BLaER1 (cell line): ENCODE data around the gene EMSY.
"Not testable (repeated sequence)": the region's sequence is repeated elsewhere in the genome, so short reads cannot be mapped to it uniquely, and the experiment has no call there.

Experiments used
- H3K27ac ChIP-seq: shearing (Covaris generic); formaldehyde crosslinking; 2 replicates; pipeline ENCODE4 v1.8.1; 2022
- H3K27me3 ChIP-seq: shearing (Covaris generic); formaldehyde crosslinking; 2 replicates; pipeline ENCODE4 v1.8.1; 2022
- H3K36me3 ChIP-seq: shearing (Covaris generic); formaldehyde crosslinking; 2 replicates; pipeline ENCODE4 v1.8.1; 2022
- H3K4me1 ChIP-seq: shearing (Covaris generic); formaldehyde crosslinking; 2 replicates; pipeline ENCODE4 v1.8.1; 2022
- H3K4me2 ChIP-seq: shearing (Covaris generic); formaldehyde crosslinking; 2 replicates; pipeline ENCODE4 v1.8.1; 2022
- H3K4me3 ChIP-seq: shearing (Covaris generic); formaldehyde crosslinking; 2 replicates; pipeline ENCODE4 v1.8.1; 2022
- H3K9ac ChIP-seq: shearing (Covaris generic); formaldehyde crosslinking; 2 replicates; pipeline ENCODE4 v1.8.1; 2022
- H3K9me3 ChIP-seq: shearing (Covaris generic); formaldehyde crosslinking; 2 replicates; pipeline ENCODE4 v1.8.1; 2022
- H4K20me1 ChIP-seq: shearing (Covaris generic); formaldehyde crosslinking; 2 replicates; pipeline ENCODE4 v1.8.1; 2022
- Cebpa-rat ChIP-seq: shearing (Covaris generic); IDR thresholded peaks from 2 replicates; pipeline ENCODE4 v1.8.1; 2022

The EMSY gene

DNA sequence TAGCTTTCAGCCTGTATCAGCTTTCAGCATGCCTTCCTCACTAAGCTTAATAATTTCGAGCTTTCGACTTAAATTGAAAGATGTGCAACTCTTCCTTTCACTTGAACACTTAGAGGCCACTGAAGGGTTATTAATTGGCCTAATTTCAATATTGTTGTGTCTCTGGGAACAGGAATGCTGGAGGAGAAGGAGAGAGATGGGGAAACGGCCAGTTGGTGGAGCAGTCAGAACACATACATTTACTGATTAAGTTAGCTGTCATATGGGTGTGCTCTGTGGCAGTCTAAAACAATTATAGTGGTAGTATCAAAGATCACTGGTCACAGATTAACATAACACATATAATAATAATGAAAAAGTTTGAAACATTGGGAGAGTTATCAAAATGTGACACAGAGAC lies 119.5 kb downstream of the EMSY start:
- Histone ChIP-seq H3K27ac (peak overlapping the region; percentile 31; the same call in 1 of the 2 replicates), H3K9ac (no peak overlapping the region), H3K4me3 (no peak overlapping the region), H3K4me1 (peaks cover 41% of the 10 kb centered on the region), H3K36me3 (no peaks in the 10 kb centered on the region), H3K27me3 (no peaks in the 10 kb centered on the region), H3K4me2 (peak overlapping the region; percentile 47), H4K20me1 (no peaks in the 10 kb centered on the region), H3K9me3 (peaks cover 11% of the 10 kb centered on the region)
- no peak for TF ChIP-seq Cebpa-rat

GRCh38 chr11:76566811-76567210 lies 122.0 kb downstream of the EMSY start:
- Histone ChIP-seq H3K9me3 (peaks cover 11% of the 10 kb centered on the region), H3K4me3 (no peak overlapping the region), H3K9ac (no peak overlapping the region), H3K4me1 (peaks cover 16% of the 10 kb centered on the region), H3K4me2 (0 out of 2 replicates have a peak overlapping the region, but pooled peaks have one; percentile 4), H3K36me3 (no peaks in the 10 kb centered on the region), H3K27ac (no peak overlapping the region), H3K27me3 (no peaks in the 10 kb centered on the region), H4K20me1 (no peaks in the 10 kb centered on the region)
- TF ChIP-seq Cebpa-rat = no peak

DNA sequence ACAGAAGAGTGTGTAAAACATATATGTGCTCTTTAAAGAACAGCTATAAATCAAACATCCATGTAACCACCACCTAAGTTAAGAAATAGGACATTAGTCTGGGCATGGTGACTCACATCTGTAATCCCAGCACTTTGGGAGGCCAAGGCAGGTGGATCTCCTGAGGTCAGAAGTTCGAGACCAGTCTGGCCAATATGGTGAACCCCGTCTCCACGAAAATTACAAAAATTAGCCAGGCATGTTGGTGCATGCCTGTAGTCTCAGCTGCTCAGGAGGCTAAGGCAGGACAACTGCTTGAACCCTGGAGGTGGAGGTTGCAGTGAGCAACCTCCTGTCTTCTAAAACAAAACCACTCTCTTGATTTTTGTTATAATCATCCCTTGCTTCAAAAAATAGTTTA lies 122.4 kb downstream of the EMSY start:
- H3K27me3 ChIP-seq = no peaks in the 10 kb centered on the region
- H4K20me1 ChIP-seq = no peaks in the 10 kb centered on the region
- H3K4me2 ChIP-seq = no peak overlapping the region
- H3K4me1 ChIP-seq = peaks cover 12% of the 10 kb centered on the region
- H3K9me3 ChIP-seq = peaks cover 11% of the 10 kb centered on the region
- no peak overlapping the region for H3K9ac ChIP-seq
- no peak overlapping the region for H3K4me3 ChIP-seq
- H3K27ac ChIP-seq = no peak overlapping the region
- no peak for TF ChIP-seq Cebpa-rat
- H3K36me3 ChIP-seq = no peaks in the 10 kb centered on the region

- Histone ChIP-seq H3K9me3 (peaks cover 9% of the 10 kb centered on the region), H3K4me2 (no peak overlapping the region), H3K27ac (no peak overlapping the region), H4K20me1 (no peaks in the 10 kb centered on the region), H3K9ac (no peak overlapping the region), H3K4me1 (peaks cover 8% of the 10 kb centered on the region), H3K36me3 (no peaks in the 10 kb centered on the region), H3K4me3 (no peak overlapping the region), H3K27me3 (no peaks in the 10 kb centered on the region)
- TF ChIP-seq Cebpa-rat = no peak
Observed at GRCh38 chr11:76568139-76568538, 123.3 kb downstream of the EMSY start.

DNA sequence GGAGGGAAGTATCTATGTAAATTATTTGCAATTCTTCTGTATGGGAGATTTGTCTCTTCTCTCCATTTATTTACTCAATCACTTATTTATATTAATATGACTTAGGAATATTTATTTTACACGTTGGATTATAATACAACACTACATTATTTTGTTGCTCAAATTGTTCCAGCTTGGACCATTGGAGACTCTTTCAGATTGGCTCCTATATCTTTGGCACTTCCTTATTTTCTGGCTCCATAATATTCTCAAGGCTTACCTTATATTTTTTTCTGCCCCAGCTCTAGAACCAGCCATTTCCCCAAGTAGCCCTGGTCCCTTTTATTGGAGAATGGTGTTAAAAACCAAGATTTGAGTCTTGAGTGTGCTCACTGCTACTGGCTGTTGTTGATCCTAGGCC lies 123.8 kb downstream of the EMSY start:
- no peak for TF ChIP-seq Cebpa-rat

DNA sequence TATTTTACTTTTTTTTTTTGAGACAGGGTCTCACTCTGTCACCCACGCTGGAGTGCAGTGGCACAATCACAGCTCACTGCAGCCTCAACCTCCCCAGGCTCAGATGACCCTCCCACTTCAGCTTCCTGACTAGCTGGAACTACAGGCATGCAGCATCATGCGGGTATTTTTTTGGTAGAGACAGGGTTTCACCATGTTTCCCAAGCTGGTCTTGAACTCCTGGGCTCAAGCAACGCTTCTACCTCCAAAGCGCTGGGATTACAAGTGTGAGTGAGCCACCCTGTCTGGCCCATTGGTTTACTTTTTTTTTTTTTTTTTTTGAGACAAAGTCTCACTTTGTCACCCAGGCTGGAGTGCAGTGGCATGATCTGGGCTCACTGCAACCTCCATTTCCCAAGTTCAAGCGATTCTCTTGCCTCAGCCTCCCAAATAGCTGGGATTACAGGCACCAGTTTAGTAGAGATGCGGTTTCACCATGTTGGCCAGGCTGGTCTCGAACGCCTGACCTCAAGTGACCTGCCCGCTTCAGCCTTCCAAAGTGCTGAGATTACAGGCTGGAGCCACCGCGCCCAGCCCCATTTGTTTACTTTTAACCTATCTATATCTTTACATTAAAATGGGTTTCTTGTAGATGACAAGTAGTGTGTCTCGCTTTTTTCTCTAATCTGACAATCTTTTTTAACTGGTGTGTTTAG lies 127.5 kb downstream of the EMSY start:
- not testable (repeated sequence) for H3K4me2 ChIP-seq, H4K20me1 ChIP-seq

More for the DNA sequence above, 123.8 kb downstream of the EMSY start:
- Histone ChIP-seq H3K4me3 (no peak overlapping the region), H3K27me3 (no peaks in the 10 kb centered on the region), H3K27ac (no peak overlapping the region), H3K9me3 (peaks cover 5% of the 10 kb centered on the region), H3K4me2 (no peak overlapping the region), H3K4me1 (peaks cover 8% of the 10 kb centered on the region), H3K36me3 (no peaks in the 10 kb centered on the region), H4K20me1 (no peaks in the 10 kb centered on the region), H3K9ac (no peak overlapping the region)

GRCh38 chr11:76574406-76574805 lies 129.6 kb downstream of the EMSY start:
- H3K4me2 ChIP-seq = no peak overlapping the region
- no peak overlapping the region for H3K27ac ChIP-seq
- no peak overlapping the region for H3K4me3 ChIP-seq
- H3K4me1 ChIP-seq = peaks cover 18% of the 10 kb centered on the region
- no peak for TF ChIP-seq Cebpa-rat
- no peaks in the 10 kb centered on the region for H3K27me3 ChIP-seq
- H4K20me1 ChIP-seq = no peaks in the 10 kb centered on the region
- H3K9me3 ChIP-seq = no peaks in the 10 kb centered on the region
- H3K9ac ChIP-seq = no peak overlapping the region
- no peaks in the 10 kb centered on the region for H3K36me3 ChIP-seq

More for the DNA sequence above, 127.5 kb downstream of the EMSY start:
- H3K27ac ChIP-seq, H3K9ac ChIP-seq, H3K36me3 ChIP-seq, H3K27me3 ChIP-seq, H3K9me3 ChIP-seq, H3K4me1 ChIP-seq, H3K4me3 ChIP-seq: not testable (repeated sequence)

GRCh38 chr11:76574879-76575278 lies 130.1 kb downstream of the EMSY start:
- no peak overlapping the region for H3K27ac ChIP-seq
- H3K4me3 ChIP-seq = no peak overlapping the region
- no peaks in the 10 kb centered on the region for H4K20me1 ChIP-seq
- no peak overlapping the region for H3K9ac ChIP-seq
- peaks cover 18% of the 10 kb centered on the region for H3K4me1 ChIP-seq
- no peak overlapping the region for H3K4me2 ChIP-seq
- no peaks in the 10 kb centered on the region for H3K36me3 ChIP-seq
- no peaks in the 10 kb centered on the region for H3K27me3 ChIP-seq
- TF ChIP-seq Cebpa-rat = no peak
- no peaks in the 10 kb centered on the region for H3K9me3 ChIP-seq

GRCh38 chr11:76577226-76577920 lies 132.6 kb downstream of the EMSY start:
- Histone ChIP-seq H3K4me1 (peaks cover 18% of the 10 kb centered on the region), H3K36me3 (no peaks in the 10 kb centered on the region), H3K9ac (0 out of 2 replicates have a peak overlapping the region, but pooled peaks have one; percentile 20), H3K27ac (0 out of 2 replicates have a peak overlapping the region, but pooled peaks have one; percentile 12), H3K4me2 (peak overlapping the region; percentile 67), H3K4me3 (no peak overlapping the region), H3K27me3 (no peaks in the 10 kb centered on the region), H3K9me3 (no peaks in the 10 kb centered on the region), H4K20me1 (no peaks in the 10 kb centered on the region)
- no peak for TF ChIP-seq Cebpa-rat

- Histone ChIP-seq H3K4me1 (peaks cover 18% of the 10 kb centered on the region), H4K20me1 (no peaks in the 10 kb centered on the region), H3K27me3 (no peaks in the 10 kb centered on the region), H3K9me3 (no peaks in the 10 kb centered on the region; the same call in 1 of the 2 replicates), H3K36me3 (no peaks in the 10 kb centered on the region), H3K4me2 (no peak overlapping the region), H3K27ac (no peak overlapping the region), H3K4me3 (no peak overlapping the region), H3K9ac (no peak overlapping the region)
- TF ChIP-seq Cebpa-rat = no peak
Observed at GRCh38 chr11:76577921-76578653, 133.3 kb downstream of the EMSY start.
